IMR-90 (cell line): Measurements from ENCODE around the gene TMEM139.

Source experiments
- CTCF ChIP-seq: conservative IDR thresholded peaks from 2 replicates; pipeline ENCODE4 v1.5.1; 2012; ENCODE audit warnings: mild to moderate bottlenecking, low read depth, low read length, improper control_type of control experiment
- ELK1 ChIP-seq: fragments of 150-350 bp; IDR thresholded peaks from 2 replicates; pipeline ENCODE4 v1.6.1; 2016; ENCODE audit warnings: low read depth, mild to moderate bottlenecking, low read length, moderate library complexity, borderline replicate concordance
- MAFK ChIP-seq: IDR thresholded peaks from 2 replicates; pipeline ENCODE4 v1.6.1; 2012; ENCODE audit warnings: low read depth, low read length, improper control_type of control experiment
- MXI1 ChIP-seq: IDR thresholded peaks from 2 replicates; pipeline ENCODE4 v1.6.1; 2012; ENCODE audit warnings: low read depth, mild to moderate bottlenecking, low read length, moderate library complexity, borderline replicate concordance
- POLR2A ChIP-seq: IDR thresholded peaks from 2 replicates; pipeline ENCODE4 v1.6.1; 2012; ENCODE audit warnings: mild to moderate bottlenecking, low read depth, low read length
- RAD21 ChIP-seq: IDR thresholded peaks from 2 replicates; pipeline ENCODE4 v1.6.1; 2012; ENCODE audit warnings: low read length, improper control_type of control experiment
- RCOR1 ChIP-seq: IDR thresholded peaks from 2 replicates; pipeline ENCODE4 v1.6.1; 2012; ENCODE audit warnings: mild to moderate bottlenecking, low read length, improper control_type of control experiment; ENCODE audit not compliant: insufficient replicate concordance
- SMC3 ChIP-seq: fragments of 150-350 bp; IDR thresholded peaks from 2 replicates; pipeline ENCODE4 v1.6.1; 2016; ENCODE audit warnings: low read depth, mild to moderate bottlenecking, antibody characterized with exemption, low read length, moderate library complexity

- no peak for TF ChIP-seq CTCF
- no peak for TF ChIP-seq RAD21
- TF ChIP-seq SMC3: no peak
- no peak for TF ChIP-seq RCOR1
- TF ChIP-seq ELK1: no peak
- TF ChIP-seq MXI1: no peak
- TF ChIP-seq POLR2A: no peak
- TF ChIP-seq MAFK: no peak
Measured at GRCh38 chr7:143261901-143262300, 22.9 kb upstream of the TMEM139 start.
